NCI-H146 (cell line): ENCODE data around the gene RAB11FIP3.
"Not testable (repeated sequence)": the region's sequence is repeated elsewhere in the genome, so short reads cannot be mapped to it uniquely, and the experiment has no call there.

Experiments
- DNase-seq: peaks from one replicate; lab custom pipeline; 2025; lab: John Stamatoyannopoulos, UW

The RAB11FIP3 gene

GRCh38 chr16:392450-393030 is 32.9 kb upstream of the RAB11FIP3 start:
- DNase-seq: peak; percentile 16

- DNase-seq: peak; percentile 68
Observed at GRCh38 chr16:396199-396598, 29.2 kb upstream of the RAB11FIP3 start.

- DNase-seq: peak; percentile 50
Observed at GRCh38 chr16:396605-397004, 28.8 kb upstream of the RAB11FIP3 start.

GRCh38 chr16:397135-397661 is 28.3 kb upstream of the RAB11FIP3 start, which contains the start of gene NME4:
Gene NME4 (plus strand): TSS chr16:397199. CDS start chr16:397223, 24 bp downstream.
- peak; percentile 62 for DNase-seq

GRCh38 chr16:397736-398332 is 27.6 kb upstream of the RAB11FIP3 start:
- no peak for DNase-seq

- no peak for DNase-seq
Observed at GRCh38 chr16:398561-399339, 26.7 kb upstream of the RAB11FIP3 start.

GRCh38 chr16:399340-400019 is 26.0 kb upstream of the RAB11FIP3 start:
- DNase-seq: no peak

- DNase-seq: no peak
Observed at GRCh38 chr16:400061-400591, 25.3 kb upstream of the RAB11FIP3 start.

GRCh38 chr16:401468-402348 is 23.7 kb upstream of the RAB11FIP3 start, which contains the start of gene DECR2:
Gene DECR2 (plus strand): TSS chr16:401885. CDS start chr16:401964, 79 bp downstream.
- peak; percentile 94 for DNase-seq

GRCh38 chr16:404971-405486 is 20.4 kb upstream of the RAB11FIP3 start:
- no peak for DNase-seq

GRCh38 chr16:405548-406506 is 19.6 kb upstream of the RAB11FIP3 start:
- no peak for DNase-seq

- no peak for DNase-seq
Observed at GRCh38 chr16:407253-407652, 18.2 kb upstream of the RAB11FIP3 start.

GRCh38 chr16:410516-411178 is 14.8 kb upstream of the RAB11FIP3 start:
- DNase-seq: no peak

- DNase-seq: no peak
Observed at GRCh38 chr16:411576-412265, 13.7 kb upstream of the RAB11FIP3 start.

GRCh38 chr16:414395-415169 is 10.9 kb upstream of the RAB11FIP3 start:
- DNase-seq: no peak

GRCh38 chr16:415170-415498 is 10.3 kb upstream of the RAB11FIP3 start:
- DNase-seq: not testable (repeated sequence)

GRCh38 chr16:422179-422578 is 3.3 kb upstream of the RAB11FIP3 start:
- DNase-seq: not testable (repeated sequence)
